Measurements from ENCODE around the gene MRPL16.

- no peak for TF ChIP-seq CTCF (IDR thresholded peaks at IDR 0.05)
- no peak for TF ChIP-seq EP300 (IDR thresholded peaks at IDR 0.05; ENCODE audit: borderline replicate concordance in 1 of 2, low read depth in 1 of 2, low read length in 1 of 2)
- no peak for TF ChIP-seq FOXM1 (IDR thresholded peaks at IDR 0.05; ENCODE audit: low read depth)
- TF ChIP-seq USF1 (IDR thresholded peaks at IDR 0.05; ENCODE audit: borderline replicate concordance, low read depth) = no peak
- TF ChIP-seq EZH2phosphoT487 (IDR thresholded peaks at IDR 0.05; ENCODE audit: borderline replicate concordance, low read depth) = no peak
- no peak for TF ChIP-seq ZBTB33 (IDR thresholded peaks at IDR 0.05; ENCODE audit: borderline replicate concordance, low read depth)
- no peak for TF ChIP-seq POLR2AphosphoS5 (IDR thresholded peaks at IDR 0.05; ENCODE audit: low read depth, low read length)
- no peak for TF ChIP-seq REST (IDR thresholded peaks at IDR 0.05; ENCODE audit: low read depth, low read length)
- TF ChIP-seq NFIC (IDR thresholded peaks at IDR 0.05; ENCODE audit: borderline replicate concordance) = no peak
Observed at GRCh38 chr11:59783632-59784090, 26.9 kb downstream of the MRPL16 start.
